Calu3 (cell line): ENCODE measurements around the gene NRCAM. TPM values are rescaled to one million over a fixed set of nuclear protein-coding genes. Genes with fewer than 3 reads are reported as not detected.

Experiments
- BruUV-seq: library from RNA; stranded (reverse); fragments of 400-500 nt; replicated peaks from 2 replicates; lab custom pipeline; 2021; lab: Mats Ljungman, UMichigan
- CTCF ChIA-PET: fragments of 300-600 bp; sonication (Branson Sonifier 250); formaldehyde crosslinking; loops from one replicate; lab custom pipeline; 2022; ENCODE audit warnings: antibody characterized with exemption; lab: Charles Lee
- DNase-seq: peaks from one replicate; pipeline ENCODE4 v3.0.0; 2022
- H3K27ac Mint-ChIP-seq: one replicate; pipeline ENCODE4 v1.8.0; 2022; ENCODE audit warnings: mixed read lengths; ENCODE audit not compliant: unreplicated experiment
- H3K27me3 Mint-ChIP-seq: one replicate; pipeline ENCODE4 v1.8.0; 2022; ENCODE audit warnings: mixed read lengths; ENCODE audit not compliant: unreplicated experiment
- H3K36me3 Mint-ChIP-seq: one replicate; pipeline ENCODE4 v1.8.0; 2022; ENCODE audit warnings: mild to moderate bottlenecking, moderate library complexity, mixed read lengths; ENCODE audit not compliant: insufficient read depth, unreplicated experiment
- H3K4me1 Mint-ChIP-seq: one replicate; pipeline ENCODE4 v1.8.0; 2022; ENCODE audit warnings: mild to moderate bottlenecking, low read depth, mixed read lengths; ENCODE audit not compliant: unreplicated experiment
- H3K4me3 Mint-ChIP-seq: one replicate; pipeline ENCODE4 v1.8.0; 2022; ENCODE audit warnings: mild to moderate bottlenecking, low read depth, moderate library complexity, mixed read lengths; ENCODE audit not compliant: unreplicated experiment
- H3K9me3 Mint-ChIP-seq: one replicate; pipeline ENCODE4 v1.8.0; 2022; ENCODE audit warnings: low read depth, mixed read lengths; ENCODE audit not compliant: unreplicated experiment
- CTCF ChIP-seq: fragments of 200-600 bp; IDR thresholded peaks from one replicate; pipeline ENCODE4 v1.8.0; 2022; ENCODE audit warnings: antibody characterized with exemption; ENCODE audit not compliant: unreplicated experiment
- intact Hi-C: fragments of 100-400 bp; cut with micrococcal nuclease; formaldehyde crosslinking; loops from one replicate; pipeline ENCODE4 v1.10.0; 2022; ENCODE audit not compliant: unreplicated experiment
- total RNA-seq: library from RNA; stranded (reverse); gene quantifications from 2 replicates; pipeline ENCODE4 v1.2.3, GENCODE V29; 2022

Gene NRCAM
- total RNA-seq, 1 experiment from 2014 or later: 15.0 TPM

GRCh38 chr7:108314551-108314950 is 141.7 kb downstream of the NRCAM start:
- no TSS peak for BruUV-seq
- TF ChIP-seq CTCF: no peak
- no peaks in the 10 kb centered on the region for H3K36me3 Mint-ChIP-seq
- H3K4me1 Mint-ChIP-seq: no peaks in the 10 kb centered on the region
- intact Hi-C loops: no loop called here
- CTCF ChIA-PET: no interaction called here
- H3K9me3 Mint-ChIP-seq: no peaks in the 10 kb centered on the region
- H3K27ac Mint-ChIP-seq: no peak overlapping the region
- DNase-seq: no peak
- H3K4me3 Mint-ChIP-seq: no peak overlapping the region
- no peaks in the 10 kb centered on the region for H3K27me3 Mint-ChIP-seq

GRCh38 chr7:108314049-108314448 is 142.2 kb downstream of the NRCAM start:
- TF ChIP-seq CTCF: no peak
- H3K9me3 Mint-ChIP-seq: no peaks in the 10 kb centered on the region
- no peaks in the 10 kb centered on the region for H3K4me1 Mint-ChIP-seq
- intact Hi-C loops: no loop called here
- no peak overlapping the region for H3K4me3 Mint-ChIP-seq
- DNase-seq: no peak
- no peak overlapping the region for H3K27ac Mint-ChIP-seq
- no TSS peak for BruUV-seq
- H3K27me3 Mint-ChIP-seq: no peaks in the 10 kb centered on the region
- no peaks in the 10 kb centered on the region for H3K36me3 Mint-ChIP-seq
- CTCF ChIA-PET: no interaction called here

GRCh38 chr7:108313086-108313485 is 143.2 kb downstream of the NRCAM start:
- H3K27me3 Mint-ChIP-seq: no peaks in the 10 kb centered on the region
- no peak overlapping the region for H3K4me3 Mint-ChIP-seq
- H3K27ac Mint-ChIP-seq: no peak overlapping the region
- H3K4me1 Mint-ChIP-seq: no peaks in the 10 kb centered on the region
- CTCF ChIA-PET: no interaction called here
- no TSS peak for BruUV-seq
- no peak for DNase-seq
- H3K36me3 Mint-ChIP-seq: no peaks in the 10 kb centered on the region
- TF ChIP-seq CTCF: no peak
- H3K9me3 Mint-ChIP-seq: no peaks in the 10 kb centered on the region
- intact Hi-C loops: no loop called here

GRCh38 chr7:108311446-108312168 is 144.6 kb downstream of the NRCAM start:
- BruUV-seq: no TSS peak
- no peak for DNase-seq
- Mint-ChIP-seq H3K9me3 (no peaks in the 10 kb centered on the region), H3K27me3 (no peaks in the 10 kb centered on the region), H3K4me1 (no peaks in the 10 kb centered on the region), H3K27ac (no peak overlapping the region), H3K4me3 (no peak overlapping the region), H3K36me3 (no peaks in the 10 kb centered on the region)
- CTCF ChIA-PET: no interaction called here
- intact Hi-C loops: no loop called here
- no peak for TF ChIP-seq CTCF
